Liver (tissue), 3 donors: ENCODE data around the gene TMED5.

Experiments used
- CTCF ChIP-seq: fragments of 150-350 bp; IDR thresholded peaks from 2 replicates; pipeline ENCODE4 v1.5.1; 2017; ENCODE audit warnings: improper control_type of control experiment, low read depth, low read length; ENCODE audit not compliant: missing input control
- EGR1 ChIP-seq, 2 donors: IDR thresholded peaks; 2 replicates each; pipeline ENCODE4 v1.6.1; 2016 to 2018; ENCODE audit warnings: antibody characterized with exemption in 2 of 2, low read depth in 2 of 2
- HNF4A ChIP-seq, 2 donors: conservative IDR thresholded peaks; 2 replicates each; pipeline ENCODE4 v1.6.1; 2016; ENCODE audit warnings: antibody characterized with exemption in 2 of 2, mild to moderate bottlenecking in 2 of 2
- MAX ChIP-seq: IDR thresholded peaks from 2 replicates; pipeline ENCODE4 v1.6.1; 2016; ENCODE audit warnings: antibody characterized with exemption
- YY1 ChIP-seq: IDR thresholded peaks from 2 replicates; pipeline ENCODE4 v1.6.1; 2016; ENCODE audit warnings: antibody characterized with exemption, mild to moderate bottlenecking
- donor health status: healthy.
- donor health status: healthy.

GRCh38 chr1:93223023-93223675, 42.9 kb upstream of the TMED5 start:
- TF ChIP-seq CTCF (no peak), YY1 (no peak), EGR1 (IDR thresholded peaks at IDR 0.05; ENCODE audit: low read depth in 2 of 2) (no peak), HNF4A (conservative IDR thresholded peaks at IDR 0.05) (no peak), MAX (no peak)
